H1 (cell line): Measurements from ENCODE around the gene PROCR. TPM values are rescaled to one million over a fixed set of nuclear protein-coding genes. Genes with fewer than 3 reads are reported as not detected.

ENCODE experiments used
- BCL11A ChIP-seq, 2 experiments: IDR thresholded peaks; one replicate each; pipeline ENCODE4 v1.6.1; 2011; ENCODE audit warnings: low read depth in 2 of 2, low read length in 2 of 2, mild to moderate bottlenecking in 2 of 2
- GABPA ChIP-seq: IDR thresholded peaks from 2 replicates; pipeline ENCODE4 v1.6.1; 2011; ENCODE audit warnings: mild to moderate bottlenecking, low read length, moderate library complexity, borderline replicate concordance; ENCODE audit not compliant: insufficient read depth
- polyA plus RNA-seq, 7 experiments: library from polyadenylated mRNA; depleted of rRNA in 3 of 7; stranded (reverse) in 5 of 7; unstranded in 2 of 7; fragments of >200 nt in 5 of 7; fragments of 200-250 nt in 2 of 7; gene quantifications; 1 replicate in 5 of 7; 2 replicates in 1 of 7; 4 replicates in 1 of 7; pipeline versions ENCODE4 v1.2.1 to v1.2.3, GENCODE V29; 2011 to 2013; ENCODE audit warnings: missing spikeins in 2 of 7, mixed read lengths in 2 of 7
- total RNA-seq: library from RNA; stranded (reverse); fragmentation: NEBNext Ultra II Directional; extraction: Animal tissue kit (Norgen Biotek cat#: 25700); gene quantifications from 2 replicates; pipeline ENCODE4 v1.2.1, GENCODE V29; 2021

Gene PROCR
- total and polyA plus RNA-seq, 2 of the 8 experiments (the other 6 are each of a cell fraction or from before 2014, with no cell fraction given), result 21.3 to 42.9 TPM

- TF ChIP-seq GABPA, result no peak
- TF ChIP-seq BCL11A (IDR thresholded peaks at IDR 0.05; ENCODE audit: low read depth in 2 of 2, low read length in 2 of 2), result no peak
These were observed 49.0 kb upstream of the PROCR start (continued) for GRCh38 chr20:35122756-35123405.
